Astrocyte (in vitro differentiated cells and primary cell): ENCODE data around the gene BNIP5.

Source experiments
- CTCF ChIP-seq: IDR thresholded peaks from 2 replicates; pipeline ENCODE4 v1.5.1; 2011; ENCODE audit warnings: low read depth, mild to moderate bottlenecking, inconsistent platforms, low read length, moderate library complexity; ENCODE audit not compliant: insufficient read depth
- EZH2 ChIP-seq: IDR thresholded peaks from 2 replicates; pipeline ENCODE4 v1.6.1; 2012; ENCODE audit warnings: mild to moderate bottlenecking, low read length, inconsistent platforms; ENCODE audit not compliant: insufficient read depth

DNA sequence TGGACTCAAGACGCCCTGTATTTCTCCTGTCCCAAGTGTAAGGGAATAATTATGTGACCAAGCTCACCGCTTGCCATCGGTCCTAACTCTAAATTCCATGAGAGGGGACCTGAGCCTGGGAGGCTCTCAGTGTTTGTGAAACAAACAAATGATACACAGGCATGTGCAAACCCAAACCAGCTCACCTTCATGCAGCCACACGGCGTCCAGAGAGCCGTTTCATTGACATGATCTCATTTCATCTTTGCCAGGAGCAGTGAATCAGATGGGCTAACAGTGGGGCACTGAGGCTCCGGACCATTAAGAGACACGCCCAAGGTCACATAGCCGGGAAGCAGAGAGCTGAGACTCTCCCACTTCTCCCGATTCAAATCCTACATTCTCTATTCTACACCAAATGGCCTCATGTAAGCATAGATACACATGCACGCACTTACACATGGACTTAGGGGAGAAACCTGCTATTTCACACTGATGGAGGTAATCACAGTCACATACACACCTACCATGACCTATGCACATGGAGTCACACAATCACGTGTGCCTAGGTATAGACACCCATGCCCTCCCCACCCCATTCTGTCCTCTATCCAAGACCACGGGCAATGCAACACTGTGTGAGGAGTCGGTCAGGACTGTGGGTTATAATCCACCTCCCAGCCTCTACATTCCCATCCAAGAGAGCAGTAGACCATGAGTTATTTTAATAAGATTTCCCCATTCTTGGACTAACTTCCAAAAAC is 1.1 kb downstream of the BNIP5 start:
- no peak for TF ChIP-seq CTCF
- TF ChIP-seq EZH2 = no peak
